Measurements from ENCODE around the gene CKAP4. TPM values are rescaled to one million over a fixed set of nuclear protein-coding genes. Genes with fewer than 3 reads are reported as not detected.

The CKAP4 gene
- total RNA-seq, 4 donors from 2014 or later: 30.6 to 41.4 (median 36.2) TPM

DNA sequence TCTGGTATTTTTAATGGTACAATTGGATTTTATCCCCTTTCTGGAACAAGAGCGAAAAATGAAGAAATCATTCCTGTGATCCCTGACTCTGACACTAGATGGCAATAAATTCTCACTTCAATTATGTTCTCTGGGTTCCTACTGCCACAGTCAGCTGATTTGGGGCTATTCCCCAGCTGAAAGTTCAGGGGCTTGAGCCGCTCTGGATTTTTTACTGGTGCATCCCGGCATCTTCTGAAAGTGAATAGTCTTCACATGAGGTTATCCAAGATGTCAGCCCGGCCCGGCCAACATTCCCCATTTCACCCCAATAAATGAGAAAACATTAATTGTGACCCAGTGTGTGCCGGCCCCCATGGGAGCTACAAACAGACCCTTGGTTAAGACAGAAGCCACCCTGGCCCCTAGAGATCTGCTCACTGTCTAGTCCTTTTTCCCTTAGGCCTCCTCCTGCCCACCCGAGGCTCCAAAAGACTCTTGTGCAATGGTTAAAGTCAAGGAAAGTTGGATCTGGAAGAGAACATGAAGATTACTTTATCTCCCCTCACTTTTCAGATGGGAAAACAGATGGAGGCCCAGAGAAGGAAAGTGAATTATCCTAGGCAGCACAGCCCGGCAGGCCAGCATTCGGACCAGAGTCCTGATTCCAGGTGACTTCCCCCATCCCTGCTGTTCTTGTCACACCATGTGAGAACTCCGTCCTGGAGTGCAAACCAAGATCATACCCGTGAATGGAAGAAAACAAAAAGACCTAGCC lies 20.8 kb downstream of the CKAP4 start:
- no peaks in the 10 kb centered on the region for H3K36me3 ChIP-seq
- peak overlapping the region in 1 of 4 donors; percentile 25 for H3K27ac ChIP-seq
- H3K27me3 ChIP-seq: no peaks in the 10 kb centered on the region
- peaks cover 0 to 10% (median 8%) of the 10 kb centered on the region in 4 donors for H3K4me1 ChIP-seq
- intact Hi-C loops (cut with DNase I; ENCODE audit: low total_unique reads): loop anchor here (1.0 kb wide), 1 partner anchor 54 kb away; no protein-coding TSS in a partner anchor
- WGBS, 2 donors (ENCODE audit: low coverage in 1 of 2): 58% methylated on average over 11 of the region's 11 CpGs; no CpG with 5 or more reads in 1 of the 2 donors
- DNase-seq: no peak
- in situ Hi-C loops (cut with MboI; ENCODE audit: low pct_ligation_motif_present in 1 of 4, low pct_unique_long_range_greater_than_20kb in 1 of 4, low sequenced_read_pairs in 3 of 4): loop anchor here (5.0 to 10.0 kb wide), 3 partner anchors 55 to 802 kb away; partner anchors contain the start of gene POLR3B (in 4 of the 4)
- no peak overlapping the region for H3K4me3 ChIP-seq
- no peak for TF ChIP-seq POLR2AphosphoS5 (IDR thresholded peaks at IDR 0.05)
- TF ChIP-seq, protein P1, sequence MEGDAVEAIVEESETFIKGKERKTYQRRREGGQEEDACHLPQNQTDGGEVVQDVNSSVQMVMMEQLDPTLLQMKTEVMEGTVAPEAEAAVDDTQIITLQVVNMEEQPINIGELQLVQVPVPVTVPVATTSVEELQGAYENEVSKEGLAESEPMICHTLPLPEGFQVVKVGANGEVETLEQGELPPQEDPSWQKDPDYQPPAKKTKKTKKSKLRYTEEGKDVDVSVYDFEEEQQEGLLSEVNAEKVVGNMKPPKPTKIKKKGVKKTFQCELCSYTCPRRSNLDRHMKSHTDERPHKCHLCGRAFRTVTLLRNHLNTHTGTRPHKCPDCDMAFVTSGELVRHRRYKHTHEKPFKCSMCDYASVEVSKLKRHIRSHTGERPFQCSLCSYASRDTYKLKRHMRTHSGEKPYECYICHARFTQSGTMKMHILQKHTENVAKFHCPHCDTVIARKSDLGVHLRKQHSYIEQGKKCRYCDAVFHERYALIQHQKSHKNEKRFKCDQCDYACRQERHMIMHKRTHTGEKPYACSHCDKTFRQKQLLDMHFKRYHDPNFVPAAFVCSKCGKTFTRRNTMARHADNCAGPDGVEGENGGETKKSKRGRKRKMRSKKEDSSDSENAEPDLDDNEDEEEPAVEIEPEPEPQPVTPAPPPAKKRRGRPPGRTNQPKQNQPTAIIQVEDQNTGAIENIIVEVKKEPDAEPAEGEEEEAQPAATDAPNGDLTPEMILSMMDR (IDR thresholded peaks at IDR 0.05): peak; percentile 68 to 88 (median 72)
- TF ChIP-seq POLR2A (IDR thresholded peaks at IDR 0.05): no peak
- TF ChIP-seq EP300 (IDR thresholded peaks at IDR 0.05; ENCODE audit: low read depth): no peak
- no peaks in the 10 kb centered on the region for H3K9me3 ChIP-seq

DNA sequence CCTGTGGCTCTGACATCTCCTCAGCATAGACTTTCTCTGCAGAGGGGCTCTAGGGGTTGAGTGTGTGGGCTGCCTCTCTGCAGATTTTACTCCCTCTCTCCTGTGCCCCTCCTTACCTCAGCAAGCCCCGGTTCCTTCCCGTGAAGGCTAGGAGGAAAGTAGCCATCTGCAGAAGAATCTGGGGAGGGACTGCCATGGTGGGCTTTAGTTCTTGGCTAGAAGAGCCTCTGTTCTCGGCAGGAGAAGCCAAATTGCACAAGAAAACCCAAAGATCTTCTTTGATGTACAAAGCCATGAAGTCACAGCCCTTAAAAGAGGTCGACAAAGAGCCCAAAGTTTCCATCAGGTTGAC lies 23.5 kb downstream of the CKAP4 start:
- TF ChIP-seq, protein P1 (IDR thresholded peaks at IDR 0.05): peak in 1 of 5 experiments; percentile 34
- no peak for TF ChIP-seq POLR2A (IDR thresholded peaks at IDR 0.05)
- H3K9me3 ChIP-seq: no peaks in the 10 kb centered on the region
- no peak overlapping the region for H3K4me3 ChIP-seq
- 29 to 32% methylated on average over 4 of the region's 4 CpGs for WGBS, 2 donors (ENCODE audit: low coverage in 1 of 2)
- intact Hi-C loops (cut with DNase I; ENCODE audit: low total_unique reads): no loop called here
- peaks cover 0 to 10% (median 8%) of the 10 kb centered on the region in 4 donors for H3K4me1 ChIP-seq
- in situ Hi-C loops (cut with MboI; ENCODE audit: low pct_ligation_motif_present in 1 of 4, low pct_unique_long_range_greater_than_20kb in 1 of 4, low sequenced_read_pairs in 3 of 4): loop anchor here (10.0 kb wide), 2 partner anchors 130 to 800 kb away; partner anchors contain the start of gene POLR3B (in 4 of the 4)
- no peaks in the 10 kb centered on the region for H3K36me3 ChIP-seq
- no peaks in the 10 kb centered on the region for H3K27me3 ChIP-seq
- no peak overlapping the region for H3K27ac ChIP-seq
- no peak for DNase-seq

DNA sequence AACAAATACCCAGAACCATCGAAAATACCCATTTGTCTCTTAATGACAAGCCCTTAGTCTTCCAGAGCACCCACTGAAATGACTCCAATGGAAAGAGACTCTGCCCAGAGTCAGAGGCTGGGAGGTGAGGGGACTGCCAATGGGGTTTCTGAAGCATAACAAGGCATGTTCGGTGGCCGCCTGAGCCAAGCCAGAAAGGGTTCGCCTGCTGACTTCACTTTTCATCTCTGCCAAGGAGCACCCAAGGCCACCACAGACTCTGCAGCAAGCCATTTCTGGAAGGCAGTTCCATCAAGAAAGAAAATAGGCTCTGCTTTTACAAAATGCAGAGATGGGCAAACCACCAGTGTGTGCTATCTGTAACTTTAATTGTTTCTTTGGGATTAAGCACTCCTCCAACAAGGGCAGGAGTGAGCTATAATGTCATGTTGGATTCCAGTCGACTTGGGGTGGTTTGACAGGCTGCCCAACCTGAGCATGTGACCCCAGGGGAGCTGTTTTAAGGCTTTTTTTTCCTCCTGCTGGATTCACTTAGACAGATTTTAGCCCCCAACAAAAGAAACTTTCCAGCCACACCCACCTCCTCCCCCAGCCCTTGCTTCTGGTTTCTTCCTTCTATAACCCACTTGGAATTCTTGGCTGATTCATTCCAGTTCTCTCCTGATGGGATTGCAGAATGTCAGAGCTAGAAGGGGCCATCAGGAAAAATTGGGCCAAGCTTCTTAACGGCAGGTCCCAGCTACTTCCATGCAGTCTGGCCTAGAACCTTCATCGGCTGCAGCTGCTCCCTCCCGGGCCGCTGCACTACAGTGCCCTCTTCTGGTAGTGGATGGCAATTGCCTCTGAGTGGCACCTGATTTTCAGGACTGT lies 24.1 kb downstream of the CKAP4 start:
- in situ Hi-C loops (cut with MboI; ENCODE audit: low pct_ligation_motif_present in 1 of 4, low pct_unique_long_range_greater_than_20kb in 1 of 4, low sequenced_read_pairs in 3 of 4) (loop anchor here (10.0 kb wide), 2 partner anchors 131 to 799 kb away; partner anchors contain the start of gene POLR3B (in 4 of the 4)), intact Hi-C loops (cut with DNase I; ENCODE audit: low total_unique reads) (loop anchor here (1.0 kb wide), 1 partner anchor 796 kb away; no protein-coding TSS in a partner anchor)
- Histone ChIP-seq H3K36me3 (no peaks in the 10 kb centered on the region), H3K4me3 (no peak overlapping the region), H3K27me3 (no peaks in the 10 kb centered on the region), H3K9me3 (peaks cover 0 to under 1% of the 10 kb centered on the region in 2 donors), H3K27ac (no peak overlapping the region), H3K4me1 (peaks cover 0 to 10% (median 8%) of the 10 kb centered on the region in 4 donors)
- peak; percentile 77 for DNase-seq
- 41 to 57% methylated on average over 1 to 9 of the region's 9 CpGs for WGBS, 2 donors (ENCODE audit: low coverage in 1 of 2)
- TF ChIP-seq, protein P1 (IDR thresholded peaks at IDR 0.05): peak; percentile 87 to 96 (median 93)
- TF ChIP-seq POLR2A (IDR thresholded peaks at IDR 0.05): no peak

DNA sequence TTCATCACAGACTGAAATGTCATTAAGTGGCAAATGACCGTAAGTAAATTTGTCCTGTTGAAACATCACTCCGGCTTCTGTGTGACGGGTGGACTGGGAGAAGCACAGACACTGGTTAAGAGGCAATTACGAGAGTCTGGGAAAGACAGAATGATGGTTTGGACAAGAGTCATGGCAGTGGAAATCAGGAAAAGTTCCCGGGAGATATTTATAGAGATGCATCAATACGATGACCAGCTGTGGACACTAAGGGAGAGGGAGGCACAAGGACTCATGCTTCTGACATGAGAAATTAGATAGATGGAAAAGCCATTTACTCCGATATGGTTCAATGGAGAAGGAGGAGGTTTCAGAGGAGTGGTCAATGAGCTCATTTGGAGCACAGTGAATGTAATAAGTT lies 27.3 kb downstream of the CKAP4 start:
- intact Hi-C loops (cut with DNase I; ENCODE audit: low total_unique reads): no loop called here

More for the DNA sequence above, 27.3 kb downstream of the CKAP4 start:
- no peak overlapping the region for H3K4me3 ChIP-seq
- no peaks in the 10 kb centered on the region for H3K4me1 ChIP-seq
- peaks cover 5% of the 10 kb centered on the region for H3K27me3 ChIP-seq
- TF ChIP-seq EP300 (IDR thresholded peaks at IDR 0.05; ENCODE audit: low read depth): no peak
- no peak for TF ChIP-seq POLR2AphosphoS5 (IDR thresholded peaks at IDR 0.05)
- TF ChIP-seq, protein P1 (IDR thresholded peaks at IDR 0.05): no peak
- TF ChIP-seq POLR2A (IDR thresholded peaks at IDR 0.05): no peak
- no peak overlapping the region for H3K27ac ChIP-seq
- DNase-seq: no peak
- in situ Hi-C loops (cut with MboI; ENCODE audit: low pct_ligation_motif_present in 1 of 4, low pct_unique_long_range_greater_than_20kb in 1 of 4, low sequenced_read_pairs in 3 of 4): loop anchor here (10.0 kb wide), 2 partner anchors 134 to 796 kb away; partner anchors contain the start of gene POLR3B (in 4 of the 4)
- H3K36me3 ChIP-seq: no peaks in the 10 kb centered on the region
- peaks cover 11 to 12% of the 10 kb centered on the region in 2 donors for H3K9me3 ChIP-seq
- 63 to 79% methylated on average over 6 to 7 of the region's 7 CpGs for WGBS, 2 donors (ENCODE audit: low coverage in 1 of 2)

Measured in transverse colon (tissue), 4 donors.